Measurements from ENCODE around the gene KIF26A. TPM values are rescaled to one million over a fixed set of nuclear protein-coding genes. Genes with fewer than 3 reads are reported as not detected.
A peak's percentile ranks its signal among the peaks of the same experiment; 100 is the strongest.

The KIF26A gene
- polyA plus RNA-seq, 4 donors: 0.27 to 8.6 (median 4.8) TPM; not detected in 1

GRCh38 chr14:104130974-104131651 lies 7.3 kb upstream of the KIF26A start:
- H3K9me3 ChIP-seq (ENCODE audit: control insufficient read depth in 2 of 2, insufficient read depth in 1 of 2, low read depth in 1 of 2, low read length in 1 of 2): peaks cover 0 to 10% of the 10 kb centered on the region in 2 donors
- H3K4me1 ChIP-seq (ENCODE audit: control insufficient read depth in 3 of 3, insufficient read depth in 2 of 3, low read depth in 1 of 3, low read length in 2 of 3): peaks cover 0 to 13% (median 0%) of the 10 kb centered on the region in 3 donors
- peaks cover 17 to 34% (median 22%) of the 10 kb centered on the region in 3 donors for H3K27me3 ChIP-seq (ENCODE audit: control insufficient read depth in 3 of 3, insufficient read depth in 3 of 3, low read length in 3 of 3)
- H3K36me3 ChIP-seq (ENCODE audit: control insufficient read depth in 3 of 3, insufficient read depth in 2 of 3, low read depth in 1 of 3, low read length in 3 of 3): no peaks in the 10 kb centered on the region
- no peak overlapping the region for H3K27ac ChIP-seq (ENCODE audit: low read depth in 1 of 3, low read length in 2 of 3)
- no peak overlapping the region for H3K4me3 ChIP-seq (ENCODE audit: low read depth in 1 of 3, low read length in 3 of 3)
- FAIRE-seq: no peak
- DNase-seq: peak; percentile 70 to 72
- 9 to 19% (median 13%) methylated on average over 11 of the region's 11 CpGs for WGBS, 3 donors

- Histone ChIP-seq H3K27ac (ENCODE audit: low read depth in 1 of 3, low read length in 2 of 3) (no peak overlapping the region), H3K4me3 (ENCODE audit: low read depth in 1 of 3, low read length in 3 of 3) (no peak overlapping the region), H3K9me3 (ENCODE audit: control insufficient read depth in 2 of 2, insufficient read depth in 1 of 2, low read depth in 1 of 2, low read length in 1 of 2) (peaks cover 0 to 10% of the 10 kb centered on the region in 2 donors), H3K36me3 (ENCODE audit: control insufficient read depth in 3 of 3, insufficient read depth in 2 of 3, low read depth in 1 of 3, low read length in 3 of 3) (no peaks in the 10 kb centered on the region), H3K4me1 (ENCODE audit: control insufficient read depth in 3 of 3, insufficient read depth in 2 of 3, low read depth in 1 of 3, low read length in 2 of 3) (peaks cover 0 to 13% (median 3%) of the 10 kb centered on the region in 3 donors), H3K27me3 (ENCODE audit: control insufficient read depth in 3 of 3, insufficient read depth in 3 of 3, low read length in 3 of 3) (peaks cover 26 to 38% (median 27%) of the 10 kb centered on the region in 3 donors)
- DNase-seq (no peak), FAIRE-seq (no peak)
- 64 to 72% (median 71%) methylated on average over 23 of the region's 23 CpGs for WGBS, 3 donors
Observed at GRCh38 chr14:104131968-104132732, 6.2 kb upstream of the KIF26A start.

GRCh38 chr14:104132981-104133380 lies 5.4 kb upstream of the KIF26A start:
- Histone ChIP-seq H3K4me3 (ENCODE audit: low read depth in 1 of 3, low read length in 3 of 3) (no peak overlapping the region), H3K9me3 (ENCODE audit: control insufficient read depth in 2 of 2, insufficient read depth in 1 of 2, low read depth in 1 of 2, low read length in 1 of 2) (peaks cover 0 to 10% of the 10 kb centered on the region in 2 donors), H3K36me3 (ENCODE audit: control insufficient read depth in 3 of 3, insufficient read depth in 2 of 3, low read depth in 1 of 3, low read length in 3 of 3) (no peaks in the 10 kb centered on the region), H3K27ac (ENCODE audit: low read depth in 1 of 3, low read length in 2 of 3) (no peak overlapping the region), H3K27me3 (ENCODE audit: control insufficient read depth in 3 of 3, insufficient read depth in 3 of 3, low read length in 3 of 3) (peaks cover 26 to 43% (median 35%) of the 10 kb centered on the region in 3 donors), H3K4me1 (ENCODE audit: control insufficient read depth in 3 of 3, insufficient read depth in 2 of 3, low read depth in 1 of 3, low read length in 2 of 3) (peaks cover 0 to 20% (median 3%) of the 10 kb centered on the region in 3 donors)
- 25 to 40% (median 30%) methylated on average over 5 to 7 of the region's 7 CpGs for WGBS, 3 donors
- no peak for FAIRE-seq
- DNase-seq: no peak

- Histone ChIP-seq H3K9me3 (ENCODE audit: control insufficient read depth in 2 of 2, insufficient read depth in 1 of 2, low read depth in 1 of 2, low read length in 1 of 2) (peaks cover 0 to 10% of the 10 kb centered on the region in 2 donors), H3K27ac (ENCODE audit: low read depth in 1 of 3, low read length in 2 of 3) (no peak overlapping the region), H3K4me3 (ENCODE audit: low read depth in 1 of 3, low read length in 3 of 3) (no peak overlapping the region), H3K4me1 (ENCODE audit: control insufficient read depth in 3 of 3, insufficient read depth in 2 of 3, low read depth in 1 of 3, low read length in 2 of 3) (peaks cover 0 to 21% (median 3%) of the 10 kb centered on the region in 3 donors), H3K36me3 (ENCODE audit: control insufficient read depth in 3 of 3, insufficient read depth in 2 of 3, low read depth in 1 of 3, low read length in 3 of 3) (no peaks in the 10 kb centered on the region), H3K27me3 (ENCODE audit: control insufficient read depth in 3 of 3, insufficient read depth in 3 of 3, low read length in 3 of 3) (peaks cover 26 to 44% (median 40%) of the 10 kb centered on the region in 3 donors)
- no peak for DNase-seq
- 74 to 84% (median 78%) methylated on average over 9 of the region's 9 CpGs for WGBS, 3 donors
- FAIRE-seq: no peak
Observed at GRCh38 chr14:104133496-104133895, 4.9 kb upstream of the KIF26A start.

DNA sequence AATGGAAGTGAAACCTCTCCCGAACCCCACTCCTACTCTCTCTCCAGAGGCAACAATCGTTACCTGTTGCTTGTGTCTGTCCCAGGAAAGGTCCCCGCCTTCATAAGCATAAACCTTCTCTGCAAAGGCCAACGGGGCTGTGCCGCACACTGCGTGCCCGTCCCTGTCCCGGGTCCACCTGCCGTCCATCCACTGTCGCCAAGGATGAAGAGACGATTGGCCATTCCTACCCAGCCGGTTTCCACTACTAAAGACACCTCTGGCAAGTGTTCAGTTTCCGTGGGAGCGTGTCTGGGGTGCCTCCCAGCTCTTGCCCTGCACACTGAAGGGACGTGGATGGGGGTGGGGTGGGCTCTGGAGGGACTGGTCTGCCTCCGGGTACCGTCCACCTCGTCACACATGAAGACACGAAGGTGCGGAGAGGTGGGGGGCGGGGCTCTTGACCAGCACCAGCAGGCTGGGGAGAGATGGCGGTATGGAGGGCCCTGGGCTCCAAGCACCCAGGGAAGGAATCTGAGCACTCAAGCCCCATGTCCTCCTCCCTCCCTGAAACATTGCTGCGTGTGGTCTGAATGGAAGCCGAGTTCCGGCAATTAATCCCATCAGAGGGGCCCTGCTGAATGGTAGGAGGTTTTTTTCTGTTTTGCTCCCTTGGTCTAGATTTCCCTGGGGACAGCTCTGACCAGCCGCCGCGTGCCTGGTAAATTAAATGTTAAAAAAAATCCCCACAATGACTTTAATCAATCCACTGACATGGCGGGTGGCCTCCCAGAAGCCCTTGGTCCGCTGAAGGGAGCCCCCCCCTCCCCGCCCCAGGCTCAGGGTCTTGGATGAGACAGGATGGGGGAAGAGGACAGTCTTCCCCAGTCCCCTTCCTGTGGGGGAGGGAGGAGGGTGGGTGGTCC lies 4.1 kb upstream of the KIF26A start:
- WGBS, 3 donors: 46 to 53% (median 52%) methylated on average over 29 to 31 of the region's 31 CpGs
- DNase-seq (no peak), FAIRE-seq (no peak)
- Histone ChIP-seq H3K4me1 (ENCODE audit: control insufficient read depth in 3 of 3, insufficient read depth in 2 of 3, low read depth in 1 of 3, low read length in 2 of 3) (peaks cover 0 to 23% (median 3%) of the 10 kb centered on the region in 3 donors), H3K36me3 (ENCODE audit: control insufficient read depth in 3 of 3, insufficient read depth in 2 of 3, low read depth in 1 of 3, low read length in 3 of 3) (no peaks in the 10 kb centered on the region), H3K9me3 (ENCODE audit: control insufficient read depth in 2 of 2, insufficient read depth in 1 of 2, low read depth in 1 of 2, low read length in 1 of 2) (peaks cover 0 to 7% of the 10 kb centered on the region in 2 donors), H3K27me3 (ENCODE audit: control insufficient read depth in 3 of 3, insufficient read depth in 3 of 3, low read length in 3 of 3) (peaks cover 27 to 47% (median 44%) of the 10 kb centered on the region in 3 donors), H3K27ac (ENCODE audit: low read depth in 1 of 3, low read length in 2 of 3) (no peak overlapping the region), H3K4me3 (ENCODE audit: low read depth in 1 of 3, low read length in 3 of 3) (no peak overlapping the region)

- FAIRE-seq (no peak), DNase-seq (peak in 1 of 2 donors; percentile 54)
- no peak overlapping the region for H3K4me3 ChIP-seq (ENCODE audit: low read depth in 1 of 3, low read length in 3 of 3)
- H3K27ac ChIP-seq (ENCODE audit: low read depth in 1 of 3, low read length in 2 of 3): no peak overlapping the region
- no peaks in the 10 kb centered on the region for H3K36me3 ChIP-seq (ENCODE audit: control insufficient read depth in 3 of 3, insufficient read depth in 2 of 3, low read depth in 1 of 3, low read length in 3 of 3)
- peaks cover 0 to 2% of the 10 kb centered on the region in 2 donors for H3K9me3 ChIP-seq (ENCODE audit: control insufficient read depth in 2 of 2, insufficient read depth in 1 of 2, low read depth in 1 of 2, low read length in 1 of 2)
- peaks cover 0 to 24% (median 3%) of the 10 kb centered on the region in 3 donors for H3K4me1 ChIP-seq (ENCODE audit: control insufficient read depth in 3 of 3, insufficient read depth in 2 of 3, low read depth in 1 of 3, low read length in 2 of 3)
- 4 to 6% (median 5%) methylated on average over 47 of the region's 47 CpGs for WGBS, 3 donors
- H3K27me3 ChIP-seq (ENCODE audit: control insufficient read depth in 3 of 3, insufficient read depth in 3 of 3, low read length in 3 of 3): peaks cover 30 to 51% (median 44%) of the 10 kb centered on the region in 3 donors
Observed at GRCh38 chr14:104135121-104135903, 3.1 kb upstream of the KIF26A start.

DNA sequence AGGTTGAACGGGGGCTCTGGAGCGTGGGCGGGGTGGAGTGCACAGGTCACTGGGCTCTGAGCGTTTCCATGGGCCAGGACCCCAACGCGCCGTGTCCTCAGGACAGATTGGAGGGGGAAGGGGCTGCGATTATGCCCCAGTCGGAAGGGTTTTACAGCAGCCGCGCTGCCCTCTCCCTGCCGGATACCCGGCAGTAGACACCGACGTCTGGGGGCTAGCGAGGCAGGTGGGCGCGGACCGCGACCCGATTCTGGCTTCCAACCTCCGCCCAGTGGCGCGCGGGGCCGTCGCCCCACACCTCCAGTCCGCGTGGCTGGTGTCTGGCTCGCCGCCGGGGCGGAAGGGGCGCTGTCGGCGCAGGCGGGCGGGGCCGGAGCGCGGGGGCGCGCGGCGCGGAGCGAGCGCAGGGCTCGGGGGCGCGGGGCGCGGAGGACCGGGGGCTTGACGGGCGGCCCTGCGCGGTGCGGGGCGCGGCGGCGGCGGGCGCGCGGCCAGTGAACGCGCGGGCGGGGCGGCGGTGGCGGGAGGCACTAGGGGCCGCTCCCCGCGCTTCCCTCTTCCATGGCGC lies 2.4 kb upstream of the KIF26A start:
- Histone ChIP-seq H3K27ac (ENCODE audit: low read depth in 1 of 3, low read length in 2 of 3) (no peak overlapping the region), H3K36me3 (ENCODE audit: control insufficient read depth in 3 of 3, insufficient read depth in 2 of 3, low read depth in 1 of 3, low read length in 3 of 3) (no peaks in the 10 kb centered on the region), H3K4me3 (ENCODE audit: low read depth in 1 of 3, low read length in 3 of 3) (peak overlapping the region in 1 of 3 donors; percentile 23), H3K4me1 (ENCODE audit: control insufficient read depth in 3 of 3, insufficient read depth in 2 of 3, low read depth in 1 of 3, low read length in 2 of 3) (peaks cover 0 to 24% (median 3%) of the 10 kb centered on the region in 3 donors), H3K27me3 (ENCODE audit: control insufficient read depth in 3 of 3, insufficient read depth in 3 of 3, low read length in 3 of 3) (peaks cover 30 to 51% (median 44%) of the 10 kb centered on the region in 3 donors), H3K9me3 (ENCODE audit: control insufficient read depth in 2 of 2, insufficient read depth in 1 of 2, low read depth in 1 of 2, low read length in 1 of 2) (no peaks in the 10 kb centered on the region)
- 1 to 2% (median 1%) methylated on average over 34 to 78 of the region's 78 CpGs for WGBS, 3 donors
- FAIRE-seq (no peak), DNase-seq (peak in 1 of 2 donors; percentile 41)
